ENCODE measurements around the gene TNFAIP6. TPM values are rescaled to one million over a fixed set of nuclear protein-coding genes. Genes with fewer than 3 reads are reported as not detected.

TNFAIP6 gene
- total and polyA plus RNA-seq, 10 of the 15 experiments (the other 5 are each of a cell fraction or from before 2014, with no cell fraction given) = 0.68 to 5.7 (median 1.3) TPM

- BruUV-seq (replicated peaks) = no TSS peak
- Histone ChIP-seq H2AFZ (ENCODE audit: control insufficient read depth, low read depth, low read length) (no peak overlapping the region), H3K4me1 (ENCODE audit: control insufficient read depth, insufficient read depth, low read length) (no peaks in the 10 kb centered on the region), H3K27me3 (replicated peaks in 1 of 2; ENCODE audit: control insufficient read depth in 2 of 2, insufficient read depth in 2 of 2, low read length in 1 of 2) (no peaks in the 10 kb centered on the region; a peak in 1 of 4 replicates), H3K9me3 (replicated peaks; ENCODE audit: control insufficient read depth, insufficient read depth, low read length) (no peaks in the 10 kb centered on the region), H3K36me3 (ENCODE audit: control insufficient read depth in 2 of 2, insufficient read depth in 2 of 2, low read length in 1 of 2) (no peaks in the 10 kb centered on the region), H3K4me3 (no peak overlapping the region), H3K79me2 (ENCODE audit: control insufficient read depth, insufficient read depth, low read length) (peaks cover 8% of the 10 kb centered on the region), H3K9ac (ENCODE audit: control insufficient read depth, insufficient read depth, low read length) (no peak overlapping the region), H4K20me1 (ENCODE audit: control insufficient read depth, insufficient read depth) (no peaks in the 10 kb centered on the region), H3K4me2 (ENCODE audit: control insufficient read depth, insufficient read depth) (no peak overlapping the region), H3K27ac (ENCODE audit: control insufficient read depth, insufficient read depth) (no peak overlapping the region)
- ChIA-PET SMC1A (ENCODE audit: uncharacterized antibody, unreplicated experiment) (no interaction called here), CTCF (interaction anchor here (0.6 kb wide), 1 partner anchor 1815 kb away, joined by 3 read pairs; no protein-coding TSS in a partner anchor), RAD21 (ENCODE audit: unreplicated experiment) (no interaction called here), POLR2A (no interaction called here)
- no peak for FAIRE-seq
- no peak for ATAC-seq
- no peak for DNase-seq (ENCODE audit: low read depth, low spot score)
- TF ChIP-seq ZBED1 (IDR thresholded peaks at IDR 0.05; ENCODE audit: borderline replicate concordance) = no peak
- intact Hi-C loops (cut with micrococcal nuclease; ENCODE audit: unreplicated experiment) = no loop called here
- WGBS (ENCODE audit: insufficient coverage, insufficient replicate concordance, low lambda C conversion rate, missing lambda C conversion rate) = 69% methylated on average over 4 of the region's 4 CpGs
- in situ Hi-C loops (cut with MboI) = loop anchor here (25.0 kb wide), 2 partner anchors 118 to 1818 kb away; partner anchors contain the start of genes MMADHC and NMI
Measured at GRCh38 chr2:151405376-151405775, 48.0 kb downstream of the TNFAIP6 start.

DNA sequence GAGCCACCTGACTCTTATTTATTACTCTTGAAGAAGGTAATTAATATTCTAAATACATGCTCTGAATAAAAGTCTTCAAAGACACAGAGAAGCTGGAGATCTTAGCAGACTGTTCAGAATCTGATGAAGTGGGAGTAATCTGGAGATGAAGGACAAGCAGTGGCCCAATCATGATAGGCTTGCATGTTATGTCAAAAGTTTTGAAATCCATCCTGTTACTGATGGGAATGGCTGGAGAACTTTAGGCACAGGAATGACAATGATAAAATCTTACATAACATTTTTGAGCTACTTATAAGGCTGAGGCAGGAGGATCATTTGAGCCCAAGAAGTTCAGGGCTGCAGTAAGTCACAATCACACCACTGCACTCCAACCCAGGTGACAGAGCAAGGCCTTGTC lies 49.9 kb downstream of the TNFAIP6 start:
- ChIA-PET CTCF (no interaction called here), POLR2A (no interaction called here), RAD21 (ENCODE audit: unreplicated experiment) (no interaction called here), SMC1A (ENCODE audit: uncharacterized antibody, unreplicated experiment) (interaction anchor here (1.0 kb wide), 1 partner anchor 88 kb away, joined by 3 read pairs; no protein-coding TSS in a partner anchor)
- in situ Hi-C loops (cut with MboI) (loop anchor here (25.0 kb wide), 2 partner anchors 120 to 1820 kb away; partner anchors contain the start of genes MMADHC and NMI), intact Hi-C loops (cut with micrococcal nuclease; ENCODE audit: unreplicated experiment) (no loop called here)
- no TSS peak for BruUV-seq (replicated peaks)
- TF ChIP-seq TCF12 (IDR thresholded peaks at IDR 0.05; ENCODE audit: low read depth, low read length) (no peak), SMAD1 (IDR thresholded peaks at IDR 0.05; ENCODE audit: low read depth, partially characterized antibody) (no peak), BRCA1 (IDR thresholded peaks at IDR 0.05; ENCODE audit: low read depth, low read length) (no peak), SPI1 (IDR thresholded peaks at IDR 0.05; ENCODE audit: borderline replicate concordance, insufficient read depth, low read depth, low read length) (no peak), POLR2AphosphoS2 (IDR thresholded peaks at IDR 0.05; ENCODE audit: low read depth, low read length) (no peak), PKNOX1 (IDR thresholded peaks at IDR 0.05) (no peak), ASH2L (IDR thresholded peaks at IDR 0.05; ENCODE audit: borderline replicate concordance, low read depth) (no peak), MTA2 (IDR thresholded peaks at IDR 0.05; ENCODE audit: low read depth) (no peak), SIX5 (IDR thresholded peaks at IDR 0.05; ENCODE audit: low read depth, low read length, severe bottlenecking) (no peak), ZNF217 (IDR thresholded peaks at IDR 0.05) (no peak)
- TF ChIP-seq, protein P1, sequence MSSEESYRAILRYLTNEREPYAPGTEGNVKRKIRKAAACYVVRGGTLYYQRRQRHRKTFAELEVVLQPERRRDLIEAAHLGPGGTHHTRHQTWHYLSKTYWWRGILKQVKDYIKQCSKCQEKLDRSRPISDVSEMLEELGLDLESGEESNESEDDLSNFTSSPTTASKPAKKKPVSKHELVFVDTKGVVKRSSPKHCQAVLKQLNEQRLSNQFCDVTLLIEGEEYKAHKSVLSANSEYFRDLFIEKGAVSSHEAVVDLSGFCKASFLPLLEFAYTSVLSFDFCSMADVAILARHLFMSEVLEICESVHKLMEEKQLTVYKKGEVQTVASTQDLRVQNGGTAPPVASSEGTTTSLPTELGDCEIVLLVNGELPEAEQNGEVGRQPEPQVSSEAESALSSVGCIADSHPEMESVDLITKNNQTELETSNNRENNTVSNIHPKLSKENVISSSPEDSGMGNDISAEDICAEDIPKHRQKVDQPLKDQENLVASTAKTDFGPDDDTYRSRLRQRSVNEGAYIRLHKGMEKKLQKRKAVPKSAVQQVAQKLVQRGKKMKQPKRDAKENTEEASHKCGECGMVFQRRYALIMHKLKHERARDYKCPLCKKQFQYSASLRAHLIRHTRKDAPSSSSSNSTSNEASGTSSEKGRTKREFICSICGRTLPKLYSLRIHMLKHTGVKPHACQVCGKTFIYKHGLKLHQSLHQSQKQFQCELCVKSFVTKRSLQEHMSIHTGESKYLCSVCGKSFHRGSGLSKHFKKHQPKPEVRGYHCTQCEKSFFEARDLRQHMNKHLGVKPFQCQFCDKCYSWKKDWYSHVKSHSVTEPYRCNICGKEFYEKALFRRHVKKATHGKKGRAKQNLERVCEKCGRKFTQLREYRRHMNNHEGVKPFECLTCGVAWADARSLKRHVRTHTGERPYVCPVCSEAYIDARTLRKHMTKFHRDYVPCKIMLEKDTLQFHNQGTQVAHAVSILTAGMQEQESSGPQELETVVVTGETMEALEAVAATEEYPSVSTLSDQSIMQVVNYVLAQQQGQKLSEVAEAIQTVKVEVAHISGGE (CRISPR knock-in tag; IDR thresholded peaks at IDR 0.05) = no peak
- no peaks in the 10 kb centered on the region; a peak in 1 of 4 replicates for H3K27me3 ChIP-seq (replicated peaks in 1 of 2; ENCODE audit: control insufficient read depth in 2 of 2, insufficient read depth in 2 of 2, low read length in 1 of 2)
- no peaks in the 10 kb centered on the region for H3K4me1 ChIP-seq (ENCODE audit: control insufficient read depth, insufficient read depth, low read length)
- H3K4me3 ChIP-seq = no peak overlapping the region
- H3K36me3 ChIP-seq (ENCODE audit: control insufficient read depth in 2 of 2, insufficient read depth in 2 of 2, low read length in 1 of 2) = no peaks in the 10 kb centered on the region; a peak in 2 of 4 replicates
- no peak overlapping the region for H2AFZ ChIP-seq (ENCODE audit: control insufficient read depth, low read depth, low read length)
- H4K20me1 ChIP-seq (ENCODE audit: control insufficient read depth, insufficient read depth) = no peaks in the 10 kb centered on the region
- ATAC-seq = no peak
- DNase-seq (ENCODE audit: low read depth, low spot score) = no peak
- no peak overlapping the region for H3K27ac ChIP-seq (ENCODE audit: control insufficient read depth, insufficient read depth)
- H3K79me2 ChIP-seq (ENCODE audit: control insufficient read depth, insufficient read depth, low read length) = peaks cover 26% of the 10 kb centered on the region
- H3K9ac ChIP-seq (ENCODE audit: control insufficient read depth, insufficient read depth, low read length) = no peak overlapping the region
- no peak for FAIRE-seq
- no peak overlapping the region for H3K4me2 ChIP-seq (ENCODE audit: control insufficient read depth, insufficient read depth)
- no peaks in the 10 kb centered on the region for H3K9me3 ChIP-seq (replicated peaks; ENCODE audit: control insufficient read depth, insufficient read depth, low read length)

Measured in GM12878 (cell line).